GM12878 (cell line): ENCODE data around the gene CACNA2D1.

Experiments used
- ATF7 ChIP-seq: fragments of 450-650 bp; IDR thresholded peaks from 2 replicates; pipeline ENCODE4 v1.6.1; 2016; ENCODE audit warnings: low read depth, mild to moderate bottlenecking
- POLR2A ChIP-seq: IDR thresholded peaks from 2 replicates; pipeline ENCODE4 v1.6.1; 2011; ENCODE audit warnings: low read depth, mild to moderate bottlenecking, low read length
- POLR2AphosphoS5 ChIP-seq: IDR thresholded peaks from 2 replicates; pipeline ENCODE4 v1.6.1; 2011; ENCODE audit warnings: mild to moderate bottlenecking, low read length, inconsistent platforms
- TF ChIP-seq, protein P1 (sequence below), 3 experiments: IDR thresholded peaks in 2 of 3; conservative IDR thresholded peaks in 1 of 3; 2 replicates each; pipeline ENCODE4 v1.5.1; 2011; ENCODE audit warnings: low read depth in 3 of 3, low read length in 3 of 3, mild to moderate bottlenecking in 3 of 3, control low read depth in 2 of 3, moderate library complexity in 2 of 3, inconsistent platforms in 1 of 3, mixed read lengths in 1 of 3; ENCODE audit not compliant: control insufficient read depth in 2 of 3, insufficient read depth in 1 of 3; ENCODE audit errors: extremely low read depth in 1 of 3
- TF ChIP-seq, protein P2 (sequence below): fragments of 450-650 bp; IDR thresholded peaks from 2 replicates; pipeline ENCODE4 v1.6.1; 2017; ENCODE audit warnings: mild to moderate bottlenecking
- TF ChIP-seq, protein P3 (sequence below): IDR thresholded peaks from 2 replicates; pipeline ENCODE4 v1.6.1; 2012; ENCODE audit warnings: mild to moderate bottlenecking, low read depth, low read length

DNA sequence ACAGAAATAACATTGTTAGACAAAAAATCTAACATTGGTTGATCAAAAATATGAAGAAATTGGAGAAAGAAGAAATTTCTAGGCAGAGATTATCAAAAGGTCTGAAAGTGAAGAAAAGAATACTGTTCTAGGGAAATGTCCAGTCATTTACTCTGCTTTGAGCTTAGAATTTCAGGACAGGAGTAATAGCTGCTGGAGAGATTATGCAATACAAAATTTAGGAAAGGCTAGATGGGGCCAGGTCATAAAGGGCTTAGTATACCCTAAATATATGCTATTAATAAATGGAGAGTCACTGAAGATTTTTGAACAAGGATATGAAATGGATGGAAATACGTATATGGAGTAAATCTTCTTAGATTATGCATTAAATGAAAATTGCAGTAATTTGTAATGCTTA, 279.2 kb downstream of the CACNA2D1 start:
- TF ChIP-seq, protein P1, sequence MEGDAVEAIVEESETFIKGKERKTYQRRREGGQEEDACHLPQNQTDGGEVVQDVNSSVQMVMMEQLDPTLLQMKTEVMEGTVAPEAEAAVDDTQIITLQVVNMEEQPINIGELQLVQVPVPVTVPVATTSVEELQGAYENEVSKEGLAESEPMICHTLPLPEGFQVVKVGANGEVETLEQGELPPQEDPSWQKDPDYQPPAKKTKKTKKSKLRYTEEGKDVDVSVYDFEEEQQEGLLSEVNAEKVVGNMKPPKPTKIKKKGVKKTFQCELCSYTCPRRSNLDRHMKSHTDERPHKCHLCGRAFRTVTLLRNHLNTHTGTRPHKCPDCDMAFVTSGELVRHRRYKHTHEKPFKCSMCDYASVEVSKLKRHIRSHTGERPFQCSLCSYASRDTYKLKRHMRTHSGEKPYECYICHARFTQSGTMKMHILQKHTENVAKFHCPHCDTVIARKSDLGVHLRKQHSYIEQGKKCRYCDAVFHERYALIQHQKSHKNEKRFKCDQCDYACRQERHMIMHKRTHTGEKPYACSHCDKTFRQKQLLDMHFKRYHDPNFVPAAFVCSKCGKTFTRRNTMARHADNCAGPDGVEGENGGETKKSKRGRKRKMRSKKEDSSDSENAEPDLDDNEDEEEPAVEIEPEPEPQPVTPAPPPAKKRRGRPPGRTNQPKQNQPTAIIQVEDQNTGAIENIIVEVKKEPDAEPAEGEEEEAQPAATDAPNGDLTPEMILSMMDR (IDR thresholded peaks at IDR 0.05 in 2 of 3, conservative IDR thresholded peaks at IDR 0.05 in 1 of 3; ENCODE audit: control insufficient read depth in 2 of 3, extremely low read depth in 1 of 3, insufficient read depth in 1 of 3, low read depth in 3 of 3, low read length in 3 of 3), result no peak
- TF ChIP-seq ATF7 (no peak), POLR2AphosphoS5 (no peak), POLR2A (no peak)
- TF ChIP-seq, protein P2, sequence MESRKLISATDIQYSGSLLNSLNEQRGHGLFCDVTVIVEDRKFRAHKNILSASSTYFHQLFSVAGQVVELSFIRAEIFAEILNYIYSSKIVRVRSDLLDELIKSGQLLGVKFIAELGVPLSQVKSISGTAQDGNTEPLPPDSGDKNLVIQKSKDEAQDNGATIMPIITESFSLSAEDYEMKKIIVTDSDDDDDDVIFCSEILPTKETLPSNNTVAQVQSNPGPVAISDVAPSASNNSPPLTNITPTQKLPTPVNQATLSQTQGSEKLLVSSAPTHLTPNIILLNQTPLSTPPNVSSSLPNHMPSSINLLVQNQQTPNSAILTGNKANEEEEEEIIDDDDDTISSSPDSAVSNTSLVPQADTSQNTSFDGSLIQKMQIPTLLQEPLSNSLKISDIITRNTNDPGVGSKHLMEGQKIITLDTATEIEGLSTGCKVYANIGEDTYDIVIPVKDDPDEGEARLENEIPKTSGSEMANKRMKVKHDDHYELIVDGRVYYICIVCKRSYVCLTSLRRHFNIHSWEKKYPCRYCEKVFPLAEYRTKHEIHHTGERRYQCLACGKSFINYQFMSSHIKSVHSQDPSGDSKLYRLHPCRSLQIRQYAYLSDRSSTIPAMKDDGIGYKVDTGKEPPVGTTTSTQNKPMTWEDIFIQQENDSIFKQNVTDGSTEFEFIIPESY, result no peak
- TF ChIP-seq, protein P3, sequence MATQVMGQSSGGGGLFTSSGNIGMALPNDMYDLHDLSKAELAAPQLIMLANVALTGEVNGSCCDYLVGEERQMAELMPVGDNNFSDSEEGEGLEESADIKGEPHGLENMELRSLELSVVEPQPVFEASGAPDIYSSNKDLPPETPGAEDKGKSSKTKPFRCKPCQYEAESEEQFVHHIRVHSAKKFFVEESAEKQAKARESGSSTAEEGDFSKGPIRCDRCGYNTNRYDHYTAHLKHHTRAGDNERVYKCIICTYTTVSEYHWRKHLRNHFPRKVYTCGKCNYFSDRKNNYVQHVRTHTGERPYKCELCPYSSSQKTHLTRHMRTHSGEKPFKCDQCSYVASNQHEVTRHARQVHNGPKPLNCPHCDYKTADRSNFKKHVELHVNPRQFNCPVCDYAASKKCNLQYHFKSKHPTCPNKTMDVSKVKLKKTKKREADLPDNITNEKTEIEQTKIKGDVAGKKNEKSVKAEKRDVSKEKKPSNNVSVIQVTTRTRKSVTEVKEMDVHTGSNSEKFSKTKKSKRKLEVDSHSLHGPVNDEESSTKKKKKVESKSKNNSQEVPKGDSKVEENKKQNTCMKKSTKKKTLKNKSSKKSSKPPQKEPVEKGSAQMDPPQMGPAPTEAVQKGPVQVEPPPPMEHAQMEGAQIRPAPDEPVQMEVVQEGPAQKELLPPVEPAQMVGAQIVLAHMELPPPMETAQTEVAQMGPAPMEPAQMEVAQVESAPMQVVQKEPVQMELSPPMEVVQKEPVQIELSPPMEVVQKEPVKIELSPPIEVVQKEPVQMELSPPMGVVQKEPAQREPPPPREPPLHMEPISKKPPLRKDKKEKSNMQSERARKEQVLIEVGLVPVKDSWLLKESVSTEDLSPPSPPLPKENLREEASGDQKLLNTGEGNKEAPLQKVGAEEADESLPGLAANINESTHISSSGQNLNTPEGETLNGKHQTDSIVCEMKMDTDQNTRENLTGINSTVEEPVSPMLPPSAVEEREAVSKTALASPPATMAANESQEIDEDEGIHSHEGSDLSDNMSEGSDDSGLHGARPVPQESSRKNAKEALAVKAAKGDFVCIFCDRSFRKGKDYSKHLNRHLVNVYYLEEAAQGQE, result no peak
